GF-D8 (cell line): ENCODE results near the gene DNAJC4.

Experiments used
- DNase-seq: peaks from one replicate; lab custom pipeline; 2025; lab: John Stamatoyannopoulos, UW

Gene DNAJC4

GRCh38 chr11:64259533-64260067 lies 29.3 kb downstream of the DNAJC4 start:
- DNase-seq, result no peak

- no peak for DNase-seq
Observed at GRCh38 chr11:64260147-64260708, 29.9 kb downstream of the DNAJC4 start.

- no peak for DNase-seq
Observed at GRCh38 chr11:64261556-64262080, 31.3 kb downstream of the DNAJC4 start.

GRCh38 chr11:64262271-64263002 lies 32.1 kb downstream of the DNAJC4 start:
- no peak for DNase-seq

- DNase-seq, result no peak
Observed at GRCh38 chr11:64263021-64263946, 32.9 kb downstream of the DNAJC4 start.

- DNase-seq, result no peak
Observed at GRCh38 chr11:64263947-64264317, 33.6 kb downstream of the DNAJC4 start.

GRCh38 chr11:64264371-64264852 lies 34.1 kb downstream of the DNAJC4 start:
- no peak for DNase-seq

- DNase-seq, result no peak
Observed at GRCh38 chr11:64265176-64266160, 35.1 kb downstream of the DNAJC4 start.

GRCh38 chr11:64266339-64266738 lies 36.0 kb downstream of the DNAJC4 start:
- DNase-seq, result no peak

- DNase-seq, result no peak
Observed at GRCh38 chr11:64267207-64267945, 37.0 kb downstream of the DNAJC4 start.

- DNase-seq, result peak; percentile 53
Observed at GRCh38 chr11:64268025-64268892, 37.9 kb downstream of the DNAJC4 start.

GRCh38 chr11:64268893-64269539 lies 38.7 kb downstream of the DNAJC4 start:
- peak; percentile 58 for DNase-seq

- DNase-seq, result peak; percentile 97
Observed at GRCh38 chr11:64269540-64270220, 39.3 kb downstream of the DNAJC4 start.

GRCh38 chr11:64275031-64275800 lies 44.9 kb downstream of the DNAJC4 start:
- no peak for DNase-seq

GRCh38 chr11:64275841-64276240 lies 45.5 kb downstream of the DNAJC4 start:
- no peak for DNase-seq

- DNase-seq, result no peak
Observed at GRCh38 chr11:64276653-64277431, 46.5 kb downstream of the DNAJC4 start.
